HepG2 (cell line): ENCODE measurements around the gene FHL3. TPM values are rescaled to one million over a fixed set of nuclear protein-coding genes. Genes with fewer than 3 reads are reported as not detected.

Experiments
- CBFB ChIP-seq: sonication (generic); formaldehyde crosslinking; IDR thresholded peaks from 2 replicates; pipeline ENCODE4 v1.4.0; 2020; ENCODE audit warnings: missing genetic modification reagents
- CCDC6 ChIP-seq: sonication (generic); formaldehyde crosslinking; IDR thresholded peaks from 2 replicates; pipeline ENCODE4 v1.8.1; 2022; ENCODE audit warnings: mild to moderate bottlenecking, missing genetic modification reagents, moderate library complexity
- EP300 ChIP-seq, 3 experiments: sonication (generic) in 1 of 3; formaldehyde crosslinking in 1 of 3; IDR thresholded peaks; 2 replicates each; pipeline versions ENCODE4 v1.5.1 to v1.6.1; 2011 to 2020; ENCODE audit warnings: low read depth in 2 of 3, low read length in 2 of 3, borderline replicate concordance in 1 of 3, improper control_type of control experiment in 1 of 3, mild to moderate bottlenecking in 1 of 3, missing genetic modification reagents in 1 of 3, moderate library complexity in 1 of 3
- FOXA1 ChIP-seq, 2 experiments: fragments of 450-650 bp in 1 of 2; sonication (generic) in 1 of 2; formaldehyde crosslinking in 1 of 2; IDR thresholded peaks; 2 replicates each; pipeline versions ENCODE4 v1.4.0 to v1.6.1; 2016 to 2020; ENCODE audit warnings: missing genetic modification reagents in 1 of 2
- FOXA3 ChIP-seq: IDR thresholded peaks from 2 replicates; pipeline ENCODE4 v1.6.1; 2016; ENCODE audit warnings: missing genetic modification reagents, missing compliant biosample characterization
- HNF4G ChIP-seq, 2 experiments: sonication (generic) in 1 of 2; formaldehyde crosslinking in 1 of 2; IDR thresholded peaks; 2 replicates each; pipeline versions ENCODE4 v1.4.0 to v1.6.1; 2011 to 2020; ENCODE audit warnings: borderline replicate concordance in 2 of 2, low read depth in 2 of 2, mild to moderate bottlenecking in 2 of 2, low read length in 1 of 2, missing genetic modification reagents in 1 of 2, moderate library complexity in 1 of 2
- JUND ChIP-seq: sonication (generic); formaldehyde crosslinking; IDR thresholded peaks from 2 replicates; pipeline ENCODE4 v1.8.0; 2022; ENCODE audit warnings: mild to moderate bottlenecking, missing genetic modification reagents
- NFYC ChIP-seq: IDR thresholded peaks from 2 replicates; pipeline ENCODE4 v1.6.1; 2016; ENCODE audit warnings: missing genetic modification reagents, missing compliant biosample characterization
- RARA ChIP-seq: IDR thresholded peaks from 2 replicates; pipeline ENCODE4 v1.6.1; 2016; ENCODE audit warnings: missing genetic modification reagents, missing compliant biosample characterization
- RFX3 ChIP-seq: IDR thresholded peaks from 2 replicates; pipeline ENCODE4 v1.6.1; 2016; ENCODE audit warnings: missing biosample characterization, missing genetic modification reagents
- SP2 ChIP-seq: sonication (generic); formaldehyde crosslinking; IDR thresholded peaks from 2 replicates; pipeline ENCODE4 v1.5.1; 2020; ENCODE audit warnings: mild to moderate bottlenecking, missing genetic modification reagents
- STAT5B ChIP-seq: sonication (generic); formaldehyde crosslinking; IDR thresholded peaks from 2 replicates; pipeline ENCODE4 v1.4.0; 2020; ENCODE audit warnings: missing genetic modification reagents
- TAF1 ChIP-seq: sonication (generic); formaldehyde crosslinking; IDR thresholded peaks from 2 replicates; pipeline ENCODE4 v1.4.0; 2020; ENCODE audit warnings: missing genetic modification reagents
- TBL1XR1 ChIP-seq: fragments of 150-350 bp; IDR thresholded peaks from 2 replicates; pipeline ENCODE4 v1.6.1; 2014; ENCODE audit warnings: borderline replicate concordance, low read length; ENCODE audit not compliant: partially characterized antibody
- TGIF2 ChIP-seq: IDR thresholded peaks from 2 replicates; pipeline ENCODE4 v1.6.1; 2016; ENCODE audit warnings: control low read depth, missing compliant biosample characterization
- THYN1 ChIP-seq: sonication (generic); formaldehyde crosslinking; IDR thresholded peaks from 2 replicates; pipeline ENCODE4 v1.8.1; 2023; ENCODE audit warnings: low read depth, mild to moderate bottlenecking, moderate library complexity, missing genetic modification reagents, borderline replicate concordance
- ZNF160 ChIP-seq: sonication (generic); formaldehyde crosslinking; IDR thresholded peaks from 2 replicates; pipeline ENCODE4 v1.8.0; 2022; ENCODE audit warnings: mild to moderate bottlenecking, inconsistent platforms, missing genetic modification reagents
- ZNF251 ChIP-seq: sonication (generic); formaldehyde crosslinking; IDR thresholded peaks from 2 replicates; pipeline ENCODE4 v1.9.0; 2021; ENCODE audit warnings: mild to moderate bottlenecking, missing genetic modification reagents
- ZNF329 ChIP-seq: sonication (generic); formaldehyde crosslinking; IDR thresholded peaks from 2 replicates; pipeline ENCODE4 v1.9.0; 2021; ENCODE audit warnings: low read depth, mild to moderate bottlenecking, missing genetic modification reagents
- ZNF383 ChIP-seq: sonication (generic); formaldehyde crosslinking; IDR thresholded peaks from 2 replicates; pipeline ENCODE4 v1.4.0; 2020; ENCODE audit warnings: missing genetic modification reagents, mild to moderate bottlenecking, borderline replicate concordance
- ZNF530 ChIP-seq: sonication (generic); formaldehyde crosslinking; IDR thresholded peaks from 2 replicates; pipeline ENCODE4 v1.5.0; 2020; ENCODE audit warnings: low read depth, mild to moderate bottlenecking, missing genetic modification reagents
- ZNF546 ChIP-seq: sonication (generic); formaldehyde crosslinking; conservative IDR thresholded peaks from 2 replicates; pipeline ENCODE4 v1.8.1; 2023; ENCODE audit warnings: mild to moderate bottlenecking, missing genetic modification reagents
- ZNF644 ChIP-seq: IDR thresholded peaks from 2 replicates; pipeline ENCODE4 v1.6.1; 2016; ENCODE audit warnings: low read depth
- ZNF713 ChIP-seq: sonication (generic); formaldehyde crosslinking; IDR thresholded peaks from 2 replicates; pipeline ENCODE4 v1.4.0; 2020; ENCODE audit warnings: mild to moderate bottlenecking, missing genetic modification reagents
- ZSCAN21 ChIP-seq: sonication (generic); formaldehyde crosslinking; IDR thresholded peaks from 2 replicates; pipeline ENCODE4 v1.8.0; 2022; ENCODE audit warnings: mild to moderate bottlenecking, missing genetic modification reagents, moderate library complexity, borderline replicate concordance
- polyA plus RNA-seq, 8 experiments: library from polyadenylated mRNA; depleted of rRNA in 3 of 8; stranded (reverse) in 7 of 8; unstranded in 1 of 8; fragments of >200 nt; fragmentation: Illumina TruSeq in 4 of 8; extraction: Trizol in 4 of 8; gene quantifications; 2 replicates each; pipeline versions ENCODE4 v1.2.1 to v1.2.3, GENCODE V29; 2011 to 2016; ENCODE audit warnings: low read depth in 4 of 8, missing spikeins in 1 of 8, mixed read lengths in 1 of 8; ENCODE audit not compliant: insufficient read depth in 1 of 8
- total RNA-seq, 5 experiments: library from RNA; depleted of rRNA; stranded (reverse); fragments of >200 nt; fragmentation: Illumina TruSeq; extraction: Trizol; gene quantifications; 2 replicates each; pipeline ENCODE4 v1.2.3, GENCODE V29; 2016; ENCODE audit warnings: low read depth in 1 of 5
- TF ChIP-seq, protein P1 (sequence below): sonication (generic); formaldehyde crosslinking; IDR thresholded peaks from 2 replicates; pipeline ENCODE4 v1.4.0; 2020; ENCODE audit warnings: missing genetic modification reagents
- TF ChIP-seq, protein P2 (sequence below): IDR thresholded peaks from 2 replicates; pipeline ENCODE4 v1.6.1; 2016; ENCODE audit warnings: missing genetic modification reagents, missing compliant biosample characterization
- TF ChIP-seq, protein P3 (sequence below): sonication (generic); formaldehyde crosslinking; IDR thresholded peaks from 2 replicates; pipeline ENCODE4 v1.4.0; 2020; ENCODE audit warnings: missing genetic modification reagents

FHL3 gene
- total and polyA plus RNA-seq, 2 of the 13 experiments (the other 11 are each of a cell fraction or from before 2014, with no cell fraction given): 2.8 to 6.6 TPM

DNA sequence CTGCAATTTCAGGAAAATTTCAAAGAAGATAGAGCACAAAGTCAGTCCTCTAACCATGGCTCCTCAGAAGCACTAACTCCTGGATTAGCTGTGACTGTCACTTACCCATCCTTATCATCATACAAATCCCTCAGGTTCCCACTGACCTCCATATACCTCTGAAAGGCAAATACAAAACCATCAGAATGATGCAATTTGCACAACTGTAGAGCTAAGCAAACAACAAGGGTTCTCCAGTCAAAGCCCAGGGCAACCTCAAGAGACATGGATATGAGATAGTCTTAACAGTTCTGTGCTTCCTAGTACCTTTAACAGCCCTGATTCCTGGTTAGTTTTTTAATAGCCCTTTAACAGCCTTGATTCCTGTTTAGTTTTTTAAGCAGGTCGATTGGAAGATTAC, 17.6 kb downstream of the FHL3 start (continued):
- TF ChIP-seq ZNF713 (CRISPR knock-in tag) (no peak), FOXA1 (IDR thresholded peaks at IDR 0.05) (no peak), FOXA1 (CRISPR knock-in tag; IDR thresholded peaks at IDR 0.05) (peak; percentile 73), EP300 (IDR thresholded peaks at IDR 0.05; ENCODE audit: low read depth in 2 of 2, low read length in 2 of 2) (peak in 1 of 2 experiments; percentile 32; a peak in 1 of 4 replicates), EP300 (CRISPR knock-in tag; IDR thresholded peaks at IDR 0.05; ENCODE audit: borderline replicate concordance) (peak; percentile 12; the same call in 1 of the 2 replicates), ZNF160 (CRISPR knock-in tag) (no peak), ZNF530 (no peak), CCDC6 (CRISPR knock-in tag) (no peak), THYN1 (CRISPR knock-in tag) (no peak), ZNF383 (CRISPR knock-in tag) (no peak), ZNF251 (CRISPR knock-in tag) (no peak), SP2 (CRISPR knock-in tag) (no peak), ZNF644 (CRISPR knock-in tag) (peak; percentile 60), ZNF546 (CRISPR knock-in tag) (no peak), JUND (CRISPR knock-in tag) (no peak), NFYC (CRISPR knock-in tag) (no peak), ZSCAN21 (CRISPR knock-in tag) (no peak), TBL1XR1 (no peak), ZNF329 (CRISPR knock-in tag) (no peak), RFX3 (no peak), HNF4G (IDR thresholded peaks at IDR 0.05; ENCODE audit: borderline replicate concordance, low read depth, low read length) (peak; percentile 33; the same call in 1 of the 2 replicates), HNF4G (CRISPR knock-in tag; IDR thresholded peaks at IDR 0.05; ENCODE audit: borderline replicate concordance, low read depth) (no peak), RARA (CRISPR knock-in tag) (peak; percentile 60), STAT5B (CRISPR knock-in tag) (no peak), FOXA3 (peak; percentile 60), TAF1 (CRISPR knock-in tag) (no peak), TGIF2 (CRISPR knock-in tag) (no peak), CBFB (CRISPR knock-in tag) (no peak)
- TF ChIP-seq, protein P1, sequence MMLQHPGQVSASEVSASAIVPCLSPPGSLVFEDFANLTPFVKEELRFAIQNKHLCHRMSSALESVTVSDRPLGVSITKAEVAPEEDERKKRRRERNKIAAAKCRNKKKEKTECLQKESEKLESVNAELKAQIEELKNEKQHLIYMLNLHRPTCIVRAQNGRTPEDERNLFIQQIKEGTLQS (CRISPR knock-in tag): peak; percentile 80
- TF ChIP-seq, protein P2, sequence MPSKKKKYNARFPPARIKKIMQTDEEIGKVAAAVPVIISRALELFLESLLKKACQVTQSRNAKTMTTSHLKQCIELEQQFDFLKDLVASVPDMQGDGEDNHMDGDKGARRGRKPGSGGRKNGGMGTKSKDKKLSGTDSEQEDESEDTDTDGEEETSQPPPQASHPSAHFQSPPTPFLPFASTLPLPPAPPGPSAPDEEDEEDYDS: no peak
- TF ChIP-seq, protein P3, sequence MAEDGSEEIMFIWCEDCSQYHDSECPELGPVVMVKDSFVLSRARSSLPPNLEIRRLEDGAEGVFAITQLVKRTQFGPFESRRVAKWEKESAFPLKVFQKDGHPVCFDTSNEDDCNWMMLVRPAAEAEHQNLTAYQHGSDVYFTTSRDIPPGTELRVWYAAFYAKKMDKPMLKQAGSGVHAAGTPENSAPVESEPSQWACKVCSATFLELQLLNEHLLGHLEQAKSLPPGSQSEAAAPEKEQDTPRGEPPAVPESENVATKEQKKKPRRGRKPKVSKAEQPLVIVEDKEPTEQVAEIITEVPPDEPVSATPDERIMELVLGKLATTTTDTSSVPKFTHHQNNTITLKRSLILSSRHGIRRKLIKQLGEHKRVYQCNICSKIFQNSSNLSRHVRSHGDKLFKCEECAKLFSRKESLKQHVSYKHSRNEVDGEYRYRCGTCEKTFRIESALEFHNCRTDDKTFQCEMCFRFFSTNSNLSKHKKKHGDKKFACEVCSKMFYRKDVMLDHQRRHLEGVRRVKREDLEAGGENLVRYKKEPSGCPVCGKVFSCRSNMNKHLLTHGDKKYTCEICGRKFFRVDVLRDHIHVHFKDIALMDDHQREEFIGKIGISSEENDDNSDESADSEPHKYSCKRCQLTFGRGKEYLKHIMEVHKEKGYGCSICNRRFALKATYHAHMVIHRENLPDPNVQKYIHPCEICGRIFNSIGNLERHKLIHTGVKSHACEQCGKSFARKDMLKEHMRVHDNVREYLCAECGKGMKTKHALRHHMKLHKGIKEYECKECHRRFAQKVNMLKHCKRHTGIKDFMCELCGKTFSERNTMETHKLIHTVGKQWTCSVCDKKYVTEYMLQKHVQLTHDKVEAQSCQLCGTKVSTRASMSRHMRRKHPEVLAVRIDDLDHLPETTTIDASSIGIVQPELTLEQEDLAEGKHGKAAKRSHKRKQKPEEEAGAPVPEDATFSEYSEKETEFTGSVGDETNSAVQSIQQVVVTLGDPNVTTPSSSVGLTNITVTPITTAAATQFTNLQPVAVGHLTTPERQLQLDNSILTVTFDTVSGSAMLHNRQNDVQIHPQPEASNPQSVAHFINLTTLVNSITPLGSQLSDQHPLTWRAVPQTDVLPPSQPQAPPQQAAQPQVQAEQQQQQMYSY (CRISPR knock-in tag): no peak
